Tibial artery (tissue), 4 donors: ENCODE measurements around the gene PADI1.

Experiments used
- DNase-seq, 2 donors: peaks; one replicate each; pipeline ENCODE4 v3.0.0-alpha.2; 2019
- H3K27ac ChIP-seq, 2 donors: fragments of 200-600 bp; sonication (generic) in 1 of 2; 1 replicate in 1 of 2; 2 replicates in 1 of 2; pipeline ENCODE4 v1.5.1; 2018 to 2019; ENCODE audit warnings: mild to moderate bottlenecking in 1 of 2
- H3K27me3 ChIP-seq, 2 donors: fragments of 200-600 bp; sonication (generic) in 1 of 2; one replicate each; pipeline versions ENCODE4 v1.5.1 to v1.6.0; 2016 to 2019
- H3K36me3 ChIP-seq, 3 donors: fragments of 200-600 bp; sonication (generic) in 2 of 3; one replicate each; pipeline ENCODE4 v1.5.1; 2016 to 2019; ENCODE audit warnings: mild to moderate bottlenecking in 2 of 3
- H3K4me1 ChIP-seq, 4 donors: fragments of 200-600 bp; sonication (generic) in 2 of 4; 1 replicate in 3 of 4; 2 replicates in 1 of 4; pipeline ENCODE4 v1.5.1; 2016 to 2019
- H3K4me3 ChIP-seq, 2 donors: fragments of 200-600 bp; sonication (generic) in 1 of 2; 1 replicate in 1 of 2; 2 replicates in 1 of 2; pipeline ENCODE4 v1.5.1; 2018 to 2019; ENCODE audit warnings: mild to moderate bottlenecking in 2 of 2
- H3K9me3 ChIP-seq, 3 donors: fragments of 200-600 bp; sonication (generic) in 1 of 3; one replicate each; pipeline ENCODE4 v1.5.1; 2016 to 2019
- intact Hi-C: fragments of 100-400 bp; cut with DNase I; formaldehyde crosslinking; loops from one replicate; pipeline ENCODE4 v1.15.0; 2023; ENCODE audit warnings: low total_unique reads
- TF ChIP-seq, protein P1 (sequence below), 2 experiments: fragments of 200-600 bp in 1 of 2; fragments of 450-650 bp in 1 of 2; IDR thresholded peaks; one replicate each; pipeline ENCODE4 v1.5.1; 2017 to 2019; ENCODE audit warnings: antibody characterized with exemption in 2 of 2, mild to moderate bottlenecking in 1 of 2, moderate library complexity in 1 of 2

The PADI1 gene

DNA sequence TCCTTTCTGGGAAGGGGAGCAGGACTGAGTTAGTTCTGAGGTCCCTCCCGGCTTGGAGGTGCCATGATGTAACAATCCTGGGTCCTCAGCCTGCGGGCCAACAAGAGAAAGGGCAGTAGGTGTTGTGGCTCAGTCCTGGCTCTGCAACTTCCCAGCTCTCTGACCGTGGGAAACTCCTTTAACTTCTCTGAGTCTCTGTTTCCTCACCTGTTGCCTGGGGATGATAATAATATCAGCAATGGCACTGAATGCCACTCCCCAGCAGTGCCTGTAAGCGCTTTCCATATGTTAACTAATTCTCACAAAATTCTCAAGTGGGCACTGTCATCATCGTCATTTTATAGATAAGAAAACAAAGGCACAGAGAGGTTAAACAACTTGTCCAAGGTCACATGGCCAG lies 46.3 kb downstream of the PADI1 start:
- H3K36me3 ChIP-seq: no peaks in the 10 kb centered on the region
- TF ChIP-seq, protein P1, sequence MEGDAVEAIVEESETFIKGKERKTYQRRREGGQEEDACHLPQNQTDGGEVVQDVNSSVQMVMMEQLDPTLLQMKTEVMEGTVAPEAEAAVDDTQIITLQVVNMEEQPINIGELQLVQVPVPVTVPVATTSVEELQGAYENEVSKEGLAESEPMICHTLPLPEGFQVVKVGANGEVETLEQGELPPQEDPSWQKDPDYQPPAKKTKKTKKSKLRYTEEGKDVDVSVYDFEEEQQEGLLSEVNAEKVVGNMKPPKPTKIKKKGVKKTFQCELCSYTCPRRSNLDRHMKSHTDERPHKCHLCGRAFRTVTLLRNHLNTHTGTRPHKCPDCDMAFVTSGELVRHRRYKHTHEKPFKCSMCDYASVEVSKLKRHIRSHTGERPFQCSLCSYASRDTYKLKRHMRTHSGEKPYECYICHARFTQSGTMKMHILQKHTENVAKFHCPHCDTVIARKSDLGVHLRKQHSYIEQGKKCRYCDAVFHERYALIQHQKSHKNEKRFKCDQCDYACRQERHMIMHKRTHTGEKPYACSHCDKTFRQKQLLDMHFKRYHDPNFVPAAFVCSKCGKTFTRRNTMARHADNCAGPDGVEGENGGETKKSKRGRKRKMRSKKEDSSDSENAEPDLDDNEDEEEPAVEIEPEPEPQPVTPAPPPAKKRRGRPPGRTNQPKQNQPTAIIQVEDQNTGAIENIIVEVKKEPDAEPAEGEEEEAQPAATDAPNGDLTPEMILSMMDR (IDR thresholded peaks at IDR 0.05): no peak
- DNase-seq: no peak
- intact Hi-C loops: no loop called here
- no peaks in the 10 kb centered on the region for H3K4me1 ChIP-seq
- no peaks in the 10 kb centered on the region for H3K9me3 ChIP-seq
- no peak overlapping the region for H3K4me3 ChIP-seq
- H3K27ac ChIP-seq: no peak overlapping the region
- peaks cover 0 to 60% of the 10 kb centered on the region in 2 donors for H3K27me3 ChIP-seq

DNA sequence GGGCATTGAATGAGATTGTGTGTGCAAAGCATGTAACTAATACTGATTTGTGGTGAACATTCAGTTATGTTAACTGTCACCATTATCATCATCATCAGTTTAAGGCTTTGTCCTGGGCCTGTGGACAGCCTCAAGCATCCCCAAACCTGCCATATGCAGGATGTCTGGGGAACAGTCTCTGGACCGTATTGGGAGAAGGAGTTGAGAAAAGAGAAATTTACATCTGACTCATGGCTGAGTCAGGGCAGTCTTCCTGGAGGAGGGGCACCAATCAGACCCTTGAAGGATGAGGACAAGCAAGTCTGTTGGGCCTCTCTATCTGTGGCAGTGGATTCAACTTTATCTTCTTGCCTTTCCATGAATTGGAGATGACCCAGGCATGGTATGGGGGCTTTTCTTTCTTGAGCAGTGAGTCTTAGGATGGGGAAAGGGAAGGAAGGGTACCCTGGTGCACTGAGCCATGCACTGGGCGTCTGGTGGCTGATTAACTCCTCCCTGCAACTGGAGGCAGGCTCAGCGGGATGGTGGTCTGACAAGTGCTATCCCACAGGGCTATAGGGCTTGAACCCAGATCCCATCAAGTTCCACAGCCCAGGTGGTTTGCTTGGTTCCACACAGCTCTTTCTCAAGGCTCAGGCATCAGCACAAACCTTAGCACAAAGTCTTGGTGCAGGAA lies 46.9 kb downstream of the PADI1 start:
- H3K27ac ChIP-seq: no peak overlapping the region
- no peak for DNase-seq
- intact Hi-C loops: no loop called here
- H3K36me3 ChIP-seq: no peaks in the 10 kb centered on the region
- no peaks in the 10 kb centered on the region for H3K9me3 ChIP-seq
- H3K4me1 ChIP-seq: no peaks in the 10 kb centered on the region
- H3K4me3 ChIP-seq: no peak overlapping the region
- H3K27me3 ChIP-seq: peaks cover 0 to 59% of the 10 kb centered on the region in 2 donors
- TF ChIP-seq, protein P1 (IDR thresholded peaks at IDR 0.05): no peak

DNA sequence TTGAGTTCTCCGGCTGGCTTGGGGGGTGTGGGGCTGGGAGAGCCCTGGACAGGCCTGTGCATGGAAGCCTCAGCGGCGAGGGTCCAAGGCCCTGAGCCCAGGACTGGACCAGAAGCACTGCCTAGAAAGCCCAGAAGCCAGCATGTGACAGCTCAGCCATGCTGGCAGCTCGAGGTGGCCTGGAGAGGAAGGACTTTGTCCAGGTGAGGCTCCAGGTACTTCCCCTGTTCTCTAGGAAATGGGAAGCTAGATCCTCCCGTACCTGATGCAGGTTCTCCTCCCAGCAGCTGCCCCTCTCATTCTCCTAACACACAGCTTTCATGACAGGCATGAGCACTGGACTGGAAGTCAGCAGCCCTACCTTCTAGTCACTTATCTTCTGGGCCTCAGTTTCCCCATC lies 50.4 kb downstream of the PADI1 start:
- peaks cover 0 to 77% of the 10 kb centered on the region in 2 donors for H3K27me3 ChIP-seq
- no peak overlapping the region for H3K27ac ChIP-seq

DNA sequence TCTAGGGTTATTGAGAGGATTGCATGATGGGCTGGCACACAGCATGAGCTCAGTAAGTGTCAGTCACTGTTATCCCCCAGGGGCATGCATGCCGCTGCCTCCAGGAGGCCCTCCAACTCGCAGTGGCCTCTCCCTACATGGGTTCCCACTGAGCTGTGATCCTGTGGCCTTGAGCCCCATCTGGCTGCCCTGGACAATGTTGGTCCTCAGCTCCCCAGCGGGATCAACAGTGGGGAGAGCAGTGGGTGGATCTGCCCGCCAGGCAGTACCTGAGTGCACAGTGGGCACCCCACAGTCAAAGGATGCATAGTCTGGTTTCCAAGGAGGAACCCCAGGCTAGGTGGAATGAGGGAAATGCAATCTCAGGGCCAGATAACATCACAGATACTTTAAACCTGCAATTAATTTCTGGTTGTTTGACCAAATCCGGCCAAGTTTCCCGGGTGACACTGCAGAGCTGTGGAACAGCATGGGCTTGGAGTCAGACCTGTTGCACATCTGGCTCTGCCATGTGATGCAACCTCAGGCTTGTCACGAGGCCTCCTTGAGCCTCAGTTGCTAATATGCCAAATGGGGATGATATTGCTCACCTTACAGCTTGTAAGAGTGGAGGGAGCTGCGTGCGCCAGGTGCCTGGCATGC lies 53.3 kb downstream of the PADI1 start:
- no peaks in the 10 kb centered on the region for H3K4me1 ChIP-seq
- intact Hi-C loops: no loop called here
- peaks cover 0 to 2% (median 0%) of the 10 kb centered on the region in 3 donors for H3K9me3 ChIP-seq
- H3K27ac ChIP-seq: no peak overlapping the region
- peaks cover 0 to 70% of the 10 kb centered on the region in 2 donors for H3K27me3 ChIP-seq
- H3K36me3 ChIP-seq: no peaks in the 10 kb centered on the region
- no peak for DNase-seq
- TF ChIP-seq, protein P1 (IDR thresholded peaks at IDR 0.05): no peak
- no peak overlapping the region for H3K4me3 ChIP-seq

More for the DNA sequence above, 50.4 kb downstream of the PADI1 start:
- Histone ChIP-seq H3K4me1 (no peaks in the 10 kb centered on the region), H3K4me3 (no peak overlapping the region), H3K36me3 (no peaks in the 10 kb centered on the region), H3K9me3 (no peaks in the 10 kb centered on the region)
- intact Hi-C loops: no loop called here
- no peak for DNase-seq
- TF ChIP-seq, protein P1 (IDR thresholded peaks at IDR 0.05): no peak

DNA sequence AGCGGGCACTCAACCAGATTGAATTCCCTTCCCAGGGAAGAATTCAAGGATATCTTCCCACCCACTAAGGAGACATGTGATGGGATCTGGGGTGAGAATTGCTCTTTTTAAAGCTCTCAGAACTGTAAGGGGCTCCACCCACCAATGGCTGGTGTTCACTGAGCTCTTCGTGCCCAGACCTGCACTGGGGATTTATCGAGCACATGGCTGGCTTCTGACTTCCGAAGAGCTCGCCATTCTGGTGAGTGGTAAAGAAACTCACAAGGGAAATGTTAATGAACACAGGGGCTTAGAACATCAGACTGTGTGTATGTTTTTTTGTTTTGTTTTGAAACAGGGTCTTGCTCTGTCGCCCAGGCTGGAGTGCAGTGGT lies 53.8 kb downstream of the PADI1 start:
- Histone ChIP-seq H3K4me1 (no peaks in the 10 kb centered on the region), H3K9me3 (peaks cover 0 to 3% (median 0%) of the 10 kb centered on the region in 3 donors), H3K27ac (no peak overlapping the region), H3K4me3 (no peak overlapping the region), H3K36me3 (no peaks in the 10 kb centered on the region), H3K27me3 (peaks cover 0 to 65% of the 10 kb centered on the region in 2 donors)
- intact Hi-C loops: no loop called here
- DNase-seq: no peak
- TF ChIP-seq, protein P1 (IDR thresholded peaks at IDR 0.05): no peak
